Adipose tissue (tissue), 3 donors: ENCODE measurements around the gene EEF1A1. TPM values are rescaled to one million over a fixed set of nuclear protein-coding genes. Genes with fewer than 3 reads are reported as not detected.
A peak's percentile ranks its signal among the peaks of the same experiment; 100 is the strongest.
"Not testable (repeated sequence)": the region's sequence is repeated elsewhere in the genome, so short reads cannot be mapped to it uniquely, and the experiment has no call there.

Experiments used
- H3K27ac ChIP-seq: one replicate; pipeline ENCODE4 v1.5.1; 2013; ENCODE audit warnings: low read depth, low read length
- WGBS, 3 donors: extraction: QIAGEN DNeasy Blood & Tissue Kit; methylation state at CpG; one replicate each; pipeline ENCODE4 v1.1.7; 2013; 5-methylcytosine and 5-hydroxymethylcytosine counted together
- polyA plus RNA-seq, 3 donors: library from polyadenylated mRNA; stranded (reverse); fragments of 200-250 nt; gene quantifications; one replicate each; pipeline ENCODE4 v1.2.3, GENCODE V29; 2013
- donor health status: healthy with polysubstance abuse.
- donor health status: Bipolar disorder and iron deficiency.
- donor health status: healthy.

Gene EEF1A1
- polyA plus RNA-seq, 3 donors = 8,558 to 14,659 (median 10,970) TPM

DNA sequence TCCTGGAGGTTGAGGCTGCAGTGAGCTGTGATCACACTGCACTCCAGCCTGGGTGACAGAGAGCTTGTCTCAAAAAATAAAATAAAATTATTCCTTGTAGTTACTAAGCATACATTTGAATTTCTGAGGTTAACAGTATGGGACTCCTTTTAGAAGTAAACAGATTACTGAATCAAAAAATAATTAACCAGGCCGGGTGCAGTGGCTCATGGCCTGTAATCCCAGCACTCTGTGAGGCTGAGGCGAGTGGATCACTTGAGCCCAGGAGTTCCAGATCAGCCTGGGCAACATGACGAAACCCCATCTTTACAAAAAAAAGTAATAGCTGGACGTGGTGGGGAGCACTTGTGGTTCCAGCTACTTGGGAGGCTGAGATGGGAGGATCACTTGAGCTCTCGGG lies 22.1 kb upstream of the EEF1A1 start:
- 87 to 92% (median 88%) methylated on average over 5 of the region's 5 CpGs for WGBS, 3 donors
- H3K27ac ChIP-seq = no peak overlapping the region

- H3K27ac ChIP-seq = not testable (repeated sequence)
- 93 to 94% (median 94%) methylated on average over 3 of the region's 3 CpGs for WGBS, 3 donors
These were observed 21.6 kb upstream of the EEF1A1 start for GRCh38 chr6:73542481-73542880.

DNA sequence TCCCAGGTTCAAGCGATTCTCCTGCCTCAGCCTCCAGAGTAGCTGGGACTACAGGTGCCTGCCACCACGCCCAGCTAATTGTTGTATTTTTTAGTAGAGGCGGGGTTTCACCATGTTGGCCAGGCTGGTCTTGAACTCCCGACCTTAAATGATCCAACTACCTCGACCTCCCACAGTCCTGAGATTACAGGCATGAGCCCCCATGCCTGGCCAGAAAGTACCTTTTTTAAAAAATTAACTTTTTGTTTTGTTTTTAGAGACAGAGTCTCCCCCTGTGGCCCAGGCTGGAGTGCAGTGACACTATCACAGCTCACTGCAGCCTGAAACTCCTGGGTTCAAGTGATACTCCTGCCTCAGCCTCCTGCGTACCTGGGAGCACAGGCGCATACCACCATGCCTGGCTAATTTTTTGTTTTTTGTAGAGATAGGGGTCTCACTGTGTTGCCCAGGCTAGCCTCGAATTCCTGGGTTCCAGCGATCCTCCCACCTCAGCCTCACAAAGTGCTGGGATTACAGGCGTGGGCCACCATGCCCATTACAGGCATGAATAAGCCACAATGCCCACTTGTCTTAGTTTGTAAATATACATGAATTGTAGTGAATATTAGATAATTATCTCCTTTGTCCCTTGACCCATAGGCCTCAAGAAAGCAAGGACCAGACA lies 17.4 kb upstream of the EEF1A1 start:
- H3K27ac ChIP-seq = no peak overlapping the region
- 90 to 94% (median 93%) methylated on average over 10 of the region's 10 CpGs for WGBS, 3 donors

- 75 to 86% (median 78%) methylated on average over 3 of the region's 3 CpGs for WGBS, 3 donors
- H3K27ac ChIP-seq = no peak overlapping the region
These were observed 16.8 kb upstream of the EEF1A1 start for GRCh38 chr6:73537677-73538076.

GRCh38 chr6:73534628-73535027 lies 13.8 kb upstream of the EEF1A1 start:
- WGBS, 3 donors = 71 to 90% (median 88%) methylated on average over 2 of the region's 2 CpGs
- H3K27ac ChIP-seq = no peak overlapping the region

- H3K27ac ChIP-seq = no peak overlapping the region
- whole genome bisulfite sequencing, 3 donors = 88 to 91% (median 90%) methylated on average over 3 of the region's 3 CpGs
These were observed 11.5 kb upstream of the EEF1A1 start for GRCh38 chr6:73532293-73532692.

- H3K27ac ChIP-seq = no peak overlapping the region
- 47 to 76% (median 76%) methylated on average over 7 of the region's 7 CpGs for WGBS, 3 donors
These were observed 8.1 kb upstream of the EEF1A1 start for GRCh38 chr6:73528897-73529296.

GRCh38 chr6:73525546-73526330 lies 4.9 kb upstream of the EEF1A1 start:
- H3K27ac ChIP-seq = no peak overlapping the region
- 95 to 98% (median 96%) methylated on average over 3 of the region's 3 CpGs for WGBS, 3 donors

GRCh38 chr6:73523434-73524123 lies 2.7 kb upstream of the EEF1A1 start:
- peak overlapping the region; percentile 89 for H3K27ac ChIP-seq
- WGBS, 3 donors = 2 to 3% (median 3%) methylated on average over 48 to 50 of the region's 50 CpGs

- WGBS, 3 donors = 0 to 2% (median 1%) methylated on average over 28 to 36 of the region's 36 CpGs
- H3K27ac ChIP-seq = peak overlapping the region; percentile 100
These were observed 636 bp upstream of the EEF1A1 start for GRCh38 chr6:73521351-73521985.

- 0 to 1% (median 0%) methylated on average over 52 to 56 of the region's 56 CpGs for WGBS, 3 donors
- H3K27ac ChIP-seq = peak overlapping the region; percentile 87
These were observed 725 bp downstream of the EEF1A1 start for GRCh38 chr6:73519926-73520687.

GRCh38 chr6:73518982-73519881 lies 1.6 kb downstream of the EEF1A1 start:
- WGBS, 3 donors = 5 to 15% (median 14%) methylated on average over 6 to 7 of the region's 8 CpGs
- not testable (repeated sequence) for H3K27ac ChIP-seq

GRCh38 chr6:73518100-73518981 lies 2.5 kb downstream of the EEF1A1 start:
- not testable (repeated sequence) for H3K27ac ChIP-seq
- 9 to 30% (median 30%) methylated on average over 14 to 15 of the region's 19 CpGs for WGBS, 3 donors

DNA sequence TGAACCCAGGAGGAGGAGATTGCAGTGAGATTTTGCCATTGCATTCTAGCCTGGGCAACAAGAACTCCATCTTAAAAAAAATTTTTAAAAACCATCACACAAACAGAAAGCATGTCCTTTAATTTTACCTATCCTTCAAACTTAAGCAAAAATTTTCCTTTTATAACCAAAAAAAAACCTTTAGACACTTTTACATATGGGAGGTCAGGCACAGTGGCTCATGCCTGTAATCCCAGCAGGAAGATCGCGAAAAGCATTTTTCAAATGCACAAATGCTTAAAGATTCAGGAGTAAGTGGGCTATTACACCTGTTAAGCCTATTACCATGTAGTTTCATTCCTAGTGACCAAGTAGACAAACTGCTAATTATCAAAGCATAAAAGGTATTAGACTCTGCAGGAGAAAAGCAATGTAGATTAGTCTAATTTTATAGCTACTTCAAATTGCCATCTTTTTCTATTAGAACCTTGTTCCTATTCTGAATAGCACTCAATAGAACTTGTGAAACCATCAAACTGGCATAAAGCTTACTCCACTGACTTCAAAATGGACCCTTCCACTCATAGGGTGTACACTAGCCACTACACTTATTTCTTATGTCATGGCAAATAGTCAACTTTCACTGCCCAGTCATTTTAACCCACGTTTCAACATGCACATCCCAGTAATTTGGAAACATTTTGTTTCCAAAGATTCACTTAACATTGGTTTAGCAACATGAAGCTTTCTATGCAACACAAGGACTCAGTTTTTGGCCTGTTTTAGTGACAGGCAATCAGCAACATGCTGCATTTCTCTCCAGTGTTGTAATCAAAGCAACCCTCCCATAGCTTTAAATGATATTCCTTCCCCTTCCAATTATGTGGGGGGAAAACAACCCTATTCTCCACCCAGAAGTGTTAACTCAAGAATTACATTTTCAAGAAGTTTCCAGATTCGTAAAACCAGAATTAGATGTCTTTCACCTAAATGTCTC lies 4.0 kb downstream of the EEF1A1 start:
- H3K27ac ChIP-seq = no peak overlapping the region
- 57 to 60% (median 59%) methylated on average over 4 of the region's 4 CpGs for WGBS, 3 donors

- 35 to 48% (median 41%) methylated on average over 4 of the region's 4 CpGs for WGBS, 3 donors
- H3K27ac ChIP-seq = no peak overlapping the region
These were observed 5.6 kb downstream of the EEF1A1 start for GRCh38 chr6:73515204-73515655.
